ENCODE measurements around the gene APOOL.
"Not testable (repeated sequence)": the region's sequence is repeated elsewhere in the genome, so short reads cannot be mapped to it uniquely, and the experiment has no call there.

APOOL gene

GRCh38 chrX:85003655-85004244 lies at the start of gene APOOL:
APOOL (plus strand) TSS chrX:85003877; CDS start chrX:85003913, 36 bp downstream.
- DNase-seq, result peak; percentile 87

GRCh38 chrX:84956304-84956703 lies 47.4 kb upstream of the APOOL start:
- DNase-seq, result no peak

- no peak for DNase-seq
Observed at GRCh38 chrX:84974803-84975202, 28.9 kb upstream of the APOOL start.

- DNase-seq, result not testable (repeated sequence)
Observed at GRCh38 chrX:84991739-84992138, 11.9 kb upstream of the APOOL start.

- DNase-seq, result no peak
Observed at GRCh38 chrX:84993150-84993549, 10.5 kb upstream of the APOOL start.

- DNase-seq, result no peak
Observed at GRCh38 chrX:85001344-85001743, 2.3 kb upstream of the APOOL start.

GRCh38 chrX:85004255-85004654 lies 578 bp downstream of the APOOL start:
- no peak for DNase-seq

GRCh38 chrX:85012098-85012497 lies 8.4 kb downstream of the APOOL start:
- no peak for DNase-seq

- not testable (repeated sequence) for DNase-seq
Observed at GRCh38 chrX:85015351-85015750, 11.7 kb downstream of the APOOL start.

GRCh38 chrX:85017721-85018120 lies 14.0 kb downstream of the APOOL start:
- no peak for DNase-seq

GRCh38 chrX:85018471-85018870 lies 14.8 kb downstream of the APOOL start:
- no peak for DNase-seq

GRCh38 chrX:85020216-85020615 lies 16.5 kb downstream of the APOOL start:
- DNase-seq, result no peak

- no peak for DNase-seq
Observed at GRCh38 chrX:85024044-85024443, 20.4 kb downstream of the APOOL start.

- no peak for DNase-seq
Observed at GRCh38 chrX:85024562-85024961, 20.9 kb downstream of the APOOL start.

GRCh38 chrX:85026170-85026569 lies 22.5 kb downstream of the APOOL start:
- DNase-seq, result no peak

- no peak for DNase-seq
Observed at GRCh38 chrX:85029043-85029442, 25.4 kb downstream of the APOOL start.

- no peak for DNase-seq
Observed at GRCh38 chrX:85031505-85031904, 27.8 kb downstream of the APOOL start.

- no peak for DNase-seq
Observed at GRCh38 chrX:85037114-85037513, 33.4 kb downstream of the APOOL start.

- no peak for DNase-seq
Observed at GRCh38 chrX:85051627-85052026, 48.0 kb downstream of the APOOL start.

GRCh38 chrX:85052205-85052604 lies 48.5 kb downstream of the APOOL start:
- no peak for DNase-seq

GRCh38 chrX:85052636-85053343 lies 49.1 kb downstream of the APOOL start:
- DNase-seq, result no peak

- no peak for DNase-seq
Observed at GRCh38 chrX:85065512-85066198, 62.0 kb downstream of the APOOL start.

GRCh38 chrX:85077247-85077646 lies 73.6 kb downstream of the APOOL start:
- not testable (repeated sequence) for DNase-seq

GRCh38 chrX:85084770-85085393 lies 81.2 kb downstream of the APOOL start:
- DNase-seq, result peak; percentile 53

Data from activated CD4-positive, alpha-beta T cell treated with anti-CD3 and anti-CD28 coated beads, Interleukin-10, Interleukin-2, amounts not matched to agents 100 ng/mL and 50 ng/mL, durations not matched to agents 16 hours and 8 hours (primary cell).